H1 (cell line): ENCODE data around the gene RHOBTB3. TPM values are rescaled to one million over a fixed set of nuclear protein-coding genes. Genes with fewer than 3 reads are reported as not detected.

Experiments
- CTCF ChIA-PET: fragments of 300-600 bp; sonication (Branson Sonifier 250); formaldehyde crosslinking; loops from one replicate; lab custom pipeline; 2021; ENCODE audit not compliant: partially characterized antibody; lab: Charles Lee
- POLR2A ChIA-PET: fragments of 300-600 bp; sonication (Branson Sonifier 250); formaldehyde crosslinking; loops from one replicate; lab custom pipeline; 2021; ENCODE audit warnings: inconsistent platforms; ENCODE audit not compliant: partially characterized antibody; lab: Charles Lee
- DNase-seq, 2 experiments: peaks; one replicate each; pipeline versions ENCODE4 v3.0.0 to v3.0.0-alpha.2; 2010 to 2022; ENCODE audit warnings: low spot score in 2 of 2, low read depth in 1 of 2, mixed read lengths in 1 of 2
- FAIRE-seq: peaks from 2 replicates; lab custom pipeline; 2011; peaks lifted over from hg19 to GRCh38; lab: Jason Lieb, UNC
- H2AFZ ChIP-seq: 2 replicates; pipeline ENCODE4 v1.8.1; 2012; ENCODE audit warnings: low read length, inconsistent platforms
- H2AK5ac ChIP-seq: 2 replicates; pipeline ENCODE4 v1.6.1; 2013; ENCODE audit warnings: low read depth, low read length
- H2BK120ac ChIP-seq: replicated peaks from 2 replicates; pipeline ENCODE3; 2013; ENCODE audit warnings: low read depth, low read length, inconsistent platforms
- H2BK12ac ChIP-seq: 2 replicates; pipeline ENCODE4 v1.6.1; 2013; ENCODE audit warnings: low read depth, low read length
- H2BK15ac ChIP-seq: 2 replicates; pipeline ENCODE4 v1.6.1; 2013; ENCODE audit warnings: low read length
- H2BK20ac ChIP-seq: 2 replicates; pipeline ENCODE4 v1.6.1; 2013; ENCODE audit warnings: low read length
- H2BK5ac ChIP-seq: 2 replicates; pipeline ENCODE4 v1.6.1; 2013; ENCODE audit warnings: low read depth, low read length
- H3K14ac ChIP-seq: 2 replicates; pipeline ENCODE4 v1.6.1; 2013; ENCODE audit warnings: inconsistent platforms; ENCODE audit not compliant: insufficient read length
- H3K18ac ChIP-seq: 2 replicates; pipeline ENCODE4 v1.6.1; 2013; ENCODE audit warnings: low read length; ENCODE audit errors: extremely low read depth
- H3K23ac ChIP-seq: 2 replicates; pipeline ENCODE4 v1.6.1; 2013; ENCODE audit warnings: inconsistent platforms; ENCODE audit not compliant: insufficient read length
- H3K23me2 ChIP-seq: 2 replicates; pipeline ENCODE4 v1.6.1; 2013; ENCODE audit warnings: low read depth, low read length
- H3K27ac ChIP-seq: 2 replicates; pipeline ENCODE4 v1.6.1; 2011; ENCODE audit warnings: low read depth, low read length, inconsistent platforms
- H3K27me3 ChIP-seq, 4 experiments: replicated peaks in 1 of 4; 1 replicate in 1 of 4; 2 replicates in 3 of 4; pipeline versions ENCODE4 v1.6.1 to v1.8.1; 2011 to 2013; ENCODE audit warnings: low read length in 3 of 4, mild to moderate bottlenecking in 3 of 4, inconsistent platforms in 2 of 4, mixed read lengths in 2 of 4, moderate library complexity in 1 of 4; ENCODE audit not compliant: control insufficient read depth in 3 of 4, insufficient read depth in 3 of 4; ENCODE audit errors: extremely low read depth in 1 of 4
- H3K36me3 ChIP-seq, 4 experiments: 2 replicates each; pipeline versions ENCODE4 v1.6.1 to v1.8.1; 2011 to 2013; ENCODE audit warnings: mild to moderate bottlenecking in 4 of 4, low read length in 3 of 4, moderate library complexity in 2 of 4, control low read depth in 1 of 4, inconsistent platforms in 1 of 4; ENCODE audit not compliant: insufficient read depth in 4 of 4, control insufficient read depth in 2 of 4
- H3K4ac ChIP-seq: replicated peaks from 2 replicates; pipeline ENCODE3; 2013; ENCODE audit warnings: low read length, low read depth, mixed read lengths, inconsistent platforms; ENCODE audit not compliant: insufficient read length
- H3K4me1 ChIP-seq, 4 experiments: replicated peaks in 1 of 4; 1 replicate in 1 of 4; 2 replicates in 3 of 4; pipeline versions ENCODE4 v1.6.1 to v1.8.1; 2011 to 2013; ENCODE audit warnings: low read length in 3 of 4, inconsistent platforms in 2 of 4, mixed read lengths in 1 of 4; ENCODE audit not compliant: insufficient read depth in 4 of 4, control insufficient read depth in 3 of 4
- H3K4me2 ChIP-seq, 2 experiments: 2 replicates each; pipeline versions ENCODE4 v1.6.1 to v1.8.1; 2011 to 2013; ENCODE audit warnings: low read depth in 2 of 2, low read length in 2 of 2, control low read depth in 1 of 2, inconsistent platforms in 1 of 2, mild to moderate bottlenecking in 1 of 2; ENCODE audit not compliant: insufficient read depth in 1 of 2
- H3K4me3 ChIP-seq, 4 experiments: fragments of 200-600, 300-600 bp in 1 of 4; sonication (generic), shearing (Covaris generic), sonication (Bioruptor Twin) in 1 of 4; 2 replicates each; pipeline versions ENCODE4 v1.5.1 to v1.8.1; 2011 to 2016; ENCODE audit warnings: low read length in 4 of 4, low read depth in 3 of 4, control low read depth in 2 of 4, inconsistent platforms in 2 of 4, mild to moderate bottlenecking in 2 of 4, mixed read lengths in 1 of 4, moderate library complexity in 1 of 4; ENCODE audit not compliant: insufficient read depth in 2 of 4; ENCODE audit errors: extremely low read depth in 1 of 4
- H3K56ac ChIP-seq: replicated peaks from 2 replicates; pipeline ENCODE3; 2013; ENCODE audit warnings: low read depth, mild to moderate bottlenecking, mixed read lengths, low read length, inconsistent platforms; ENCODE audit not compliant: insufficient read length
- H3K79me1 ChIP-seq: 2 replicates; pipeline ENCODE4 v1.6.1; 2013; ENCODE audit warnings: low read depth, low read length, control low read depth
- H3K79me2 ChIP-seq, 2 experiments: 2 replicates each; pipeline versions ENCODE4 v1.6.1 to v1.8.1; 2012 to 2013; ENCODE audit warnings: low read length in 2 of 2, mild to moderate bottlenecking in 2 of 2, inconsistent platforms in 1 of 2; ENCODE audit not compliant: insufficient read depth in 2 of 2, control insufficient read depth in 1 of 2
- H3K9ac ChIP-seq, 4 experiments: replicated peaks in 1 of 4; 1 replicate in 1 of 4; 2 replicates in 3 of 4; pipeline versions ENCODE4 v1.6.1 to v1.8.1; 2011 to 2013; ENCODE audit warnings: low read depth in 3 of 4, low read length in 3 of 4, control low read depth in 2 of 4, mild to moderate bottlenecking in 2 of 4, moderate library complexity in 2 of 4, inconsistent platforms in 1 of 4; ENCODE audit errors: extremely low read depth in 1 of 4
- H3K9me3 ChIP-seq, 2 experiments: 2 replicates each; pipeline versions ENCODE4 v1.6.1 to v1.8.1; 2012 to 2013; ENCODE audit warnings: mild to moderate bottlenecking in 2 of 2, moderate library complexity in 2 of 2, control low read depth in 1 of 2, inconsistent platforms in 1 of 2, low read depth in 1 of 2, low read length in 1 of 2, mixed read lengths in 1 of 2; ENCODE audit not compliant: insufficient read depth in 2 of 2
- H4K20me1 ChIP-seq, 2 experiments: replicated peaks in 1 of 2; 2 replicates each; pipeline versions ENCODE3 to v1.8.1; 2011 to 2013; ENCODE audit warnings: inconsistent platforms in 2 of 2, low read length in 2 of 2, mild to moderate bottlenecking in 1 of 2; ENCODE audit not compliant: insufficient read depth in 2 of 2, control insufficient read depth in 1 of 2
- H4K5ac ChIP-seq: 2 replicates; pipeline ENCODE4 v1.6.1; 2013; ENCODE audit warnings: low read length, low read depth, mixed read lengths, inconsistent platforms; ENCODE audit not compliant: insufficient read length
- H4K8ac ChIP-seq: 2 replicates; pipeline ENCODE4 v1.8.0; 2013; ENCODE audit warnings: mild to moderate bottlenecking, moderate library complexity, low read length, inconsistent platforms; ENCODE audit not compliant: insufficient read depth; ENCODE audit errors: extremely low read depth
- H4K91ac ChIP-seq: replicated peaks from 2 replicates; pipeline ENCODE3; 2013; ENCODE audit warnings: low read length, mixed read lengths, inconsistent platforms; ENCODE audit not compliant: insufficient read length
- BRCA1 ChIP-seq: IDR thresholded peaks from 2 replicates; pipeline ENCODE4 v1.6.1; 2012; ENCODE audit warnings: low read depth, low read length, improper control_type of control experiment
- HDAC2 ChIP-seq, 2 experiments: fragments of 300-600 bp in 1 of 2; sonication (generic) in 1 of 2; IDR thresholded peaks; 2 replicates each; pipeline ENCODE4 v1.6.1; 2011 to 2012; ENCODE audit warnings: low read depth in 2 of 2, low read length in 2 of 2, mild to moderate bottlenecking in 2 of 2, moderate library complexity in 2 of 2, borderline replicate concordance in 1 of 2, inconsistent platforms in 1 of 2
- JUN ChIP-seq: IDR thresholded peaks from 2 replicates; pipeline ENCODE4 v1.6.1; 2011; ENCODE audit warnings: low read depth, mild to moderate bottlenecking, improper control_type of control experiment, low read length
- RBBP5 ChIP-seq: IDR thresholded peaks from 2 replicates; pipeline ENCODE4 v1.7.1; 2012; ENCODE audit warnings: low read depth, mild to moderate bottlenecking, inconsistent platforms, low read length, moderate library complexity, borderline replicate concordance
- TEAD4 ChIP-seq: IDR thresholded peaks from 2 replicates; pipeline ENCODE4 v1.6.1; 2012; ENCODE audit warnings: low read depth, low read length, inconsistent platforms, mixed read lengths
- WGBS, 2 experiments: shearing (Covaris generic) in 1 of 2; methylation state at CpG; one replicate each; pipeline versions ENCODE4 v1.1.6 to v1.1.7; 2013 to 2015; ENCODE audit warnings: low lambda C conversion rate in 2 of 2, mixed read lengths in 2 of 2, inconsistent platforms in 1 of 2, low coverage in 1 of 2, missing lambda C conversion rate in 1 of 2; ENCODE audit not compliant: insufficient replicate concordance in 2 of 2, insufficient coverage in 1 of 2, insufficient read length in 1 of 2; ENCODE audit errors: extremely low coverage in 1 of 2, missing lambda C conversion rate in 1 of 2; 5-methylcytosine and 5-hydroxymethylcytosine counted together
- polyA plus RNA-seq, 7 experiments: library from polyadenylated mRNA; depleted of rRNA in 3 of 7; stranded (reverse) in 5 of 7; unstranded in 2 of 7; fragments of >200 nt in 5 of 7; fragments of 200-250 nt in 2 of 7; gene quantifications; 1 replicate in 5 of 7; 2 replicates in 1 of 7; 4 replicates in 1 of 7; pipeline versions ENCODE4 v1.2.1 to v1.2.3, GENCODE V29; 2011 to 2013; ENCODE audit warnings: missing spikeins in 2 of 7, mixed read lengths in 2 of 7
- total RNA-seq: library from RNA; stranded (reverse); fragmentation: NEBNext Ultra II Directional; extraction: Animal tissue kit (Norgen Biotek cat#: 25700); gene quantifications from 2 replicates; pipeline ENCODE4 v1.2.1, GENCODE V29; 2021

The RHOBTB3 gene
- total and polyA plus RNA-seq, 2 of the 8 experiments (the other 6 are each of a cell fraction or from before 2014, with no cell fraction given), result 8.2 to 17.5 TPM

DNA sequence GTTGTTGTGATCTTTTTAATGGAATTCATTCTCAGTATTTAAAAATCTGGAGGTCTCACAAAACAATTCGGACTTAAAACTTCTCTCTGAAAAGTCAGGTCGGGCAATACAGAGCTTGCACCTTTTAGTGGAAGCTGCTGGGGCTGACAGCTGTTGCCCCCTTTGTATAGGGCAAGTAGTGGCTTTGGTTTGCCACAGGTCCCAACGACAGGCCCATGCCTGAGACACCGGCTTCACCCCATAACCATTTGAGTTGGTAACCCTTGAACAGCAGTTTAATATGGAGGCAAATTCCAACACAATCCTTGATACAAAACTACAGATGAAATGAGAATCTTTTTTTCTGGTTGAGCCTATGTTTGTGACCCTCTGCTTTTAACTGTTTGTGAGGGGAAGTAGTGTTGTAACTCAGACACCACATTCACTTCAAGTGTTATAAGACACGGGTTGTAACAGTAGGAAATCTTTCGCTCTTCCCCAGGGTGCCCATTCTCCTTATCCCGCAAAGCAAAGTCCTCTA lies 92.1 kb downstream of the RHOBTB3 start:
- Histone ChIP-seq H3K56ac (no peak overlapping the region), H3K4ac (no peak overlapping the region), H3K14ac (no peak overlapping the region), H3K79me1 (no peaks in the 10 kb centered on the region), H3K18ac (no peak overlapping the region), H4K20me1 (no peaks in the 10 kb centered on the region), H3K4me2 (peak overlapping the region in 1 of 2 experiments; percentile 61; a peak in 1 of 4 replicates), H3K79me2 (no peaks in the 10 kb centered on the region), H3K9ac (no peak overlapping the region), H2BK15ac (no peak overlapping the region), H4K5ac (no peak overlapping the region), H2BK12ac (0 out of 2 replicates have a peak overlapping the region, but pooled peaks have one; percentile 5), H2AFZ (peak overlapping the region; percentile 72), H3K36me3 (no peaks in the 10 kb centered on the region), H3K27ac (no peak overlapping the region), H2BK120ac (no peak overlapping the region), H3K27me3 (no peaks in the 10 kb centered on the region; a peak in 1 of 7 replicates), H3K9me3 (no peaks in the 10 kb centered on the region), H4K91ac (no peak overlapping the region), H2BK5ac (no peak overlapping the region), H3K23ac (no peak overlapping the region), H2AK5ac (no peak overlapping the region), H3K4me1 (peaks cover 5 to 16% (median 13%) of the 10 kb centered on the region in 4 experiments; a peak in 6 of 7 replicates), H3K23me2 (peaks cover 5% of the 10 kb centered on the region), H4K8ac (no peak overlapping the region), H2BK20ac (no peak overlapping the region), H3K4me3 (no peak overlapping the region)
- POLR2A ChIA-PET, result interaction anchor here (1.1 to 2.6 kb wide), 6 partner anchors 11 to 139 kb away, joined by 3 to 22 read pairs (median 4); partner anchors contain the start of gene RHOBTB3
- FAIRE-seq (no peak), DNase-seq (no peak)
- CTCF ChIA-PET, result interaction anchor here (1.0 to 3.2 kb wide), 12 partner anchors 8 to 178 kb away, joined by 3 to 18 read pairs (median 8); no protein-coding TSS in a partner anchor
- TF ChIP-seq BRCA1, result no peak
- TF ChIP-seq JUN, result no peak
- no peak for TF ChIP-seq RBBP5
- TF ChIP-seq HDAC2 (IDR thresholded peaks at IDR 0.05; ENCODE audit: borderline replicate concordance in 1 of 2, low read depth in 2 of 2, low read length in 2 of 2), result no peak
- no peak for TF ChIP-seq TEAD4
- 60% methylated on average over 7 of the region's 7 CpGs; no CpG with 5 or more reads in 1 of the 2 experiments for whole genome bisulfite sequencing, 2 experiments
